ENCODE results near the gene C14orf132. TPM values are rescaled to one million over a fixed set of nuclear protein-coding genes. Genes with fewer than 3 reads are reported as not detected.

The C14orf132 gene
- polyA plus RNA-seq, 1 donor = 30.2 TPM

GRCh38 chr14:96038558-96038919 lies 623 bp upstream of the C14orf132 start:
- DNase-seq = peak; percentile 12

GRCh38 chr14:96039633-96040311 lies 610 bp downstream of the C14orf132 start:
- DNase-seq = peak; percentile 38

GRCh38 chr14:96040828-96041371 lies 1.7 kb downstream of the C14orf132 start:
- peak; percentile 10 for DNase-seq

GRCh38 chr14:96042248-96042930 lies 3.2 kb downstream of the C14orf132 start:
- no peak for DNase-seq

- no peak for DNase-seq
Measured at GRCh38 chr14:96046630-96047029, 7.5 kb downstream of the C14orf132 start.

GRCh38 chr14:96047101-96047500 lies 7.9 kb downstream of the C14orf132 start:
- no peak for DNase-seq

- DNase-seq = no peak
Measured at GRCh38 chr14:96049932-96050331, 10.8 kb downstream of the C14orf132 start.

GRCh38 chr14:96050482-96050881 lies 11.3 kb downstream of the C14orf132 start:
- no peak for DNase-seq

- no peak for DNase-seq
Measured at GRCh38 chr14:96051231-96051630, 12.1 kb downstream of the C14orf132 start.

- no peak for DNase-seq
Measured at GRCh38 chr14:96051642-96052540, 12.7 kb downstream of the C14orf132 start.

GRCh38 chr14:96052541-96053247 lies 13.5 kb downstream of the C14orf132 start:
- DNase-seq = no peak

GRCh38 chr14:96053248-96053599 lies 14.1 kb downstream of the C14orf132 start:
- DNase-seq = no peak

- DNase-seq = no peak
Measured at GRCh38 chr14:96053600-96054381, 14.6 kb downstream of the C14orf132 start.

- DNase-seq = no peak
Measured at GRCh38 chr14:96054661-96055060, 15.5 kb downstream of the C14orf132 start.

GRCh38 chr14:96055065-96055752 lies 16.0 kb downstream of the C14orf132 start:
- DNase-seq = no peak

GRCh38 chr14:96055753-96056508 lies 16.8 kb downstream of the C14orf132 start:
- DNase-seq = no peak

- DNase-seq = no peak
Measured at GRCh38 chr14:96056509-96057422, 17.6 kb downstream of the C14orf132 start.

GRCh38 chr14:96057738-96058137 lies 18.6 kb downstream of the C14orf132 start:
- DNase-seq = no peak

All from left kidney (tissue), 2 donors.